Loucy (cell line): Measurements from ENCODE around the gene RPTOR.
A peak's percentile ranks its signal among the peaks of the same experiment; 100 is the strongest.

Source experiments
- CTCF ChIP-seq: fragments of 200-600 bp; sonication (generic); conservative IDR thresholded peaks from 2 replicates; pipeline ENCODE4 v1.5.1; 2014; ENCODE audit warnings: mild to moderate bottlenecking, antibody characterized with exemption, low read length
- EZH2phosphoT487 ChIP-seq: fragments of 200-600 bp; IDR thresholded peaks from 2 replicates; pipeline ENCODE4 v1.6.1; 2018; ENCODE audit warnings: antibody characterized with exemption, mild to moderate bottlenecking, moderate library complexity, borderline replicate concordance

DNA sequence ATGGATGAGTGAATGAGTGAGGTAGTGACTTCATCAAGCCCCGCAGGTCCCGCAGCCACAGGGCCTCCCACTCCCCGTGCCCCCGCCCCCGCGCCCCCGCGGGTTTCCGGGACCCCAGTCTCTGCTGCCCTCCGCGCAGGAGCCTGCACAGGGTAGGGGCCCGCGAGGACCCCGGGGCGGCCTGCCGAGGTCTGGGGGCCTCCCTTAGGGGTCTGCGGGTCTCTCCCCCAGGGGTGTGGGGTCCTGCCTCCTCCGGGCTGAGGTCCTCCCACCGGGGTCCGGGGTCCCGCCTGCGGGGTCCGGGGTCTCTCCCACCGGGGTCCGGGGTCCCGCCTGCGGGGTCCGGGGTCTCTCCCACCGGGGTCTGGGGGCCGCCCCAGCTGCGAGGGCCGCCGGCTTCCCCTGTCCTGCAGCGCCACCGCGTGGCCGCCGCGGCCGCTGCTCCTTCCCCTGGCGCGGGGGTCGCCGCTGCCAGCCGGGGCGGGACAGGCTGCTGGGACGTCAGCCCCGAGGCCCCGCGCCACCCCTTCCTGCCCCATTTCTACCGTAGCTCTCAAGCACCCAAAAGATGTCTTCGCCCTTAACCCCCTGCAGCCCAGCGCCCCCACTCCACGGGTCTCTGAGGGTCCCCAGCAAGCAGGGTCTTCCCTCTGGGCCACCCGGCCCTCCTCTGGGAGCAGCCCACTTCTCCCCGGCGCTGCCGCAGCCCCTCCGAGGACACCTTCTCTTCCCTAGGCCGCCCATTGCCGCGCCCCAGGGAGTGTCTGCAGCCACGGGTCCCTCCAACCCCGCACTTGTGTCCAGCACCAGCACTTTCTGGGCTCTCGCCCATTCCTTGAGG lies 436.6 kb downstream of the RPTOR start:
- peak; percentile 71 for TF ChIP-seq CTCF
- TF ChIP-seq EZH2phosphoT487, result no peak
